ENCODE data around the gene TENT5A.
A peak's percentile ranks its signal among the peaks of the same experiment; 100 is the strongest.
"Not testable (repeated sequence)": the region's sequence is repeated elsewhere in the genome, so short reads cannot be mapped to it uniquely, and the experiment has no call there.

Gene TENT5A

GRCh38 chr6:81752084-81752920 lies at the start of gene TENT5A:
TSS of gene TENT5A (minus strand) at chr6:81752681. CDS start at chr6:81752141, 540 bp downstream.
- DNase-seq (ENCODE audit: low spot score), result peak; percentile 78

- no peak for DNase-seq (ENCODE audit: low spot score)
These were observed 49.0 kb upstream of the TENT5A start for GRCh38 chr6:81801489-81801888.

GRCh38 chr6:81800666-81801065 lies 48.2 kb upstream of the TENT5A start:
- DNase-seq (ENCODE audit: low spot score), result no peak

- DNase-seq (ENCODE audit: low spot score), result no peak
These were observed 46.8 kb upstream of the TENT5A start for GRCh38 chr6:81799323-81799722.

- DNase-seq (ENCODE audit: low spot score), result no peak
These were observed 45.1 kb upstream of the TENT5A start for GRCh38 chr6:81797591-81797990.

- no peak for DNase-seq (ENCODE audit: low spot score)
These were observed 43.4 kb upstream of the TENT5A start for GRCh38 chr6:81795890-81796289.

- no peak for DNase-seq (ENCODE audit: low spot score)
These were observed 41.5 kb upstream of the TENT5A start for GRCh38 chr6:81793821-81794475.

- no peak for DNase-seq (ENCODE audit: low spot score)
These were observed 40.3 kb upstream of the TENT5A start for GRCh38 chr6:81792826-81793225.

- no peak for DNase-seq (ENCODE audit: low spot score)
These were observed 39.3 kb upstream of the TENT5A start for GRCh38 chr6:81791756-81792155.

- no peak for DNase-seq (ENCODE audit: low spot score)
These were observed 37.6 kb upstream of the TENT5A start for GRCh38 chr6:81790034-81790433.

GRCh38 chr6:81789291-81789690 lies 36.8 kb upstream of the TENT5A start:
- no peak for DNase-seq (ENCODE audit: low spot score)

GRCh38 chr6:81788748-81789147 lies 36.3 kb upstream of the TENT5A start:
- DNase-seq (ENCODE audit: low spot score), result no peak

GRCh38 chr6:81787313-81788068 lies 35.0 kb upstream of the TENT5A start:
- no peak for DNase-seq (ENCODE audit: low spot score)

- no peak for DNase-seq (ENCODE audit: low spot score)
These were observed 33.7 kb upstream of the TENT5A start for GRCh38 chr6:81786150-81786549.

- DNase-seq (ENCODE audit: low spot score), result no peak
These were observed 32.9 kb upstream of the TENT5A start for GRCh38 chr6:81785377-81785776.

- no peak for DNase-seq (ENCODE audit: low spot score)
These were observed 31.4 kb upstream of the TENT5A start for GRCh38 chr6:81783893-81784292.

- DNase-seq (ENCODE audit: low spot score), result no peak
These were observed 29.1 kb upstream of the TENT5A start for GRCh38 chr6:81781624-81782023.

GRCh38 chr6:81777586-81778268 lies 25.2 kb upstream of the TENT5A start:
- DNase-seq (ENCODE audit: low spot score), result no peak

- DNase-seq (ENCODE audit: low spot score), result not testable (repeated sequence)
These were observed 23.7 kb upstream of the TENT5A start for GRCh38 chr6:81776219-81776618.

- no peak for DNase-seq (ENCODE audit: low spot score)
These were observed 22.1 kb upstream of the TENT5A start for GRCh38 chr6:81774542-81774941.

- no peak for DNase-seq (ENCODE audit: low spot score)
These were observed 21.4 kb upstream of the TENT5A start for GRCh38 chr6:81773887-81774286.

- no peak for DNase-seq (ENCODE audit: low spot score)
These were observed 20.3 kb upstream of the TENT5A start for GRCh38 chr6:81772741-81773140.
